ENCODE results near the gene SESN1.

DNA sequence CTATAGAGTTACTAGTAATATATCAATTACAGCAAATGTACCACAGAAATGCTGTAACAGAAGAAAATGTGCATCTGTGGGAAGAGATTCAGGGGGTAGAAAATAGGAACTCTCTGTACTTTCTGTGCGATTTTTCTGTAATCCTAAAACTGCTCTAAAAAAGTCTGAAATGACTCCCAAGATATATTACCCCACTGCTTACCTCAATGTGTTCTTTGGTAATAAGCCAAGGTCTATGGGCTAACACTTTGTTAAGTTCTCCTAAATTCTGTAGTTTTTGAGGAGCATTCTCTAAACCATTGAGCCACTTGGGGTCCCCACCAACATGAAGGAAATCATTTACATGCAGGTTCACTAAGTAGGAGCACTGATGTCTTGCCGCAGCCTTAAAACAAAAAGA, 94.4 kb downstream of the SESN1 start:
- TF ChIP-seq, protein P1, sequence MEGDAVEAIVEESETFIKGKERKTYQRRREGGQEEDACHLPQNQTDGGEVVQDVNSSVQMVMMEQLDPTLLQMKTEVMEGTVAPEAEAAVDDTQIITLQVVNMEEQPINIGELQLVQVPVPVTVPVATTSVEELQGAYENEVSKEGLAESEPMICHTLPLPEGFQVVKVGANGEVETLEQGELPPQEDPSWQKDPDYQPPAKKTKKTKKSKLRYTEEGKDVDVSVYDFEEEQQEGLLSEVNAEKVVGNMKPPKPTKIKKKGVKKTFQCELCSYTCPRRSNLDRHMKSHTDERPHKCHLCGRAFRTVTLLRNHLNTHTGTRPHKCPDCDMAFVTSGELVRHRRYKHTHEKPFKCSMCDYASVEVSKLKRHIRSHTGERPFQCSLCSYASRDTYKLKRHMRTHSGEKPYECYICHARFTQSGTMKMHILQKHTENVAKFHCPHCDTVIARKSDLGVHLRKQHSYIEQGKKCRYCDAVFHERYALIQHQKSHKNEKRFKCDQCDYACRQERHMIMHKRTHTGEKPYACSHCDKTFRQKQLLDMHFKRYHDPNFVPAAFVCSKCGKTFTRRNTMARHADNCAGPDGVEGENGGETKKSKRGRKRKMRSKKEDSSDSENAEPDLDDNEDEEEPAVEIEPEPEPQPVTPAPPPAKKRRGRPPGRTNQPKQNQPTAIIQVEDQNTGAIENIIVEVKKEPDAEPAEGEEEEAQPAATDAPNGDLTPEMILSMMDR (IDR thresholded peaks at IDR 0.05 in 4 of 5, conservative IDR thresholded peaks at IDR 0.05 in 1 of 5) = no peak
- TF ChIP-seq POLR2A (IDR thresholded peaks at IDR 0.05) = no peak
